ENCODE results near the gene TMCO4.

DNA sequence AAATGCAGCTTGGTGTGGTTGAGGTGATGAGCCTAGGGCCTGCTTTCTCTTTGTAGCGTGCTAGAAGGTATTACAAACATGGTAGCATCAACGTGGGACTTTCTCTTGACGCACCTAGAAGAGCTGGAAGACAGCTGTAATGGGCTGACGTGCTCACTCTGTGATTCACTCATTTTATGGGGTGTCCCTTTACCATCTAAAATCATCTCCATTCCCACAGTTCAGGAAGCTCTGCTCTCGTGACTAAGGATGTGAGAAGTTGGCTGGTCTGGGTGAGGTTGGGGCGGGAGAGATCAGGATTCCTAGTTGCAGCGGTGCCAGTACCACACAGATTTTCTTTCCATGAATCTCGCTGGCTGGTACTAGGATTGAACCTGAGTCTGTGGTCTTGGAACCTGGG is 130.8 kb downstream of the TMCO4 start:
- TF ChIP-seq, protein P1, sequence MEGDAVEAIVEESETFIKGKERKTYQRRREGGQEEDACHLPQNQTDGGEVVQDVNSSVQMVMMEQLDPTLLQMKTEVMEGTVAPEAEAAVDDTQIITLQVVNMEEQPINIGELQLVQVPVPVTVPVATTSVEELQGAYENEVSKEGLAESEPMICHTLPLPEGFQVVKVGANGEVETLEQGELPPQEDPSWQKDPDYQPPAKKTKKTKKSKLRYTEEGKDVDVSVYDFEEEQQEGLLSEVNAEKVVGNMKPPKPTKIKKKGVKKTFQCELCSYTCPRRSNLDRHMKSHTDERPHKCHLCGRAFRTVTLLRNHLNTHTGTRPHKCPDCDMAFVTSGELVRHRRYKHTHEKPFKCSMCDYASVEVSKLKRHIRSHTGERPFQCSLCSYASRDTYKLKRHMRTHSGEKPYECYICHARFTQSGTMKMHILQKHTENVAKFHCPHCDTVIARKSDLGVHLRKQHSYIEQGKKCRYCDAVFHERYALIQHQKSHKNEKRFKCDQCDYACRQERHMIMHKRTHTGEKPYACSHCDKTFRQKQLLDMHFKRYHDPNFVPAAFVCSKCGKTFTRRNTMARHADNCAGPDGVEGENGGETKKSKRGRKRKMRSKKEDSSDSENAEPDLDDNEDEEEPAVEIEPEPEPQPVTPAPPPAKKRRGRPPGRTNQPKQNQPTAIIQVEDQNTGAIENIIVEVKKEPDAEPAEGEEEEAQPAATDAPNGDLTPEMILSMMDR (conservative IDR thresholded peaks at IDR 0.05; ENCODE audit: low read depth, low read length): no peak
- TF ChIP-seq POLR2A (IDR thresholded peaks at IDR 0.05; ENCODE audit: low read depth, low read length) (no peak), NFE2L2 (IDR thresholded peaks at IDR 0.05; ENCODE audit: low read depth, low read length) (no peak), RCOR1 (IDR thresholded peaks at IDR 0.05; ENCODE audit: insufficient replicate concordance, low read length) (no peak), MAZ (IDR thresholded peaks at IDR 0.05; ENCODE audit: borderline replicate concordance, low read depth, low read length) (no peak), CEBPB (IDR thresholded peaks at IDR 0.05; ENCODE audit: low read depth, low read length) (no peak), MAFK (IDR thresholded peaks at IDR 0.05; ENCODE audit: low read depth, low read length) (no peak), RFX5 (IDR thresholded peaks at IDR 0.05; ENCODE audit: low read depth, low read length) (no peak), BHLHE40 (IDR thresholded peaks at IDR 0.05; ENCODE audit: low read depth, low read length) (no peak), RAD21 (IDR thresholded peaks at IDR 0.05; ENCODE audit: low read length) (no peak), SMC3 (IDR thresholded peaks at IDR 0.05; ENCODE audit: low read depth, low read length) (no peak), CHD1 (IDR thresholded peaks at IDR 0.05; ENCODE audit: low read depth, low read length) (no peak)
- TF ChIP-seq, protein P2, sequence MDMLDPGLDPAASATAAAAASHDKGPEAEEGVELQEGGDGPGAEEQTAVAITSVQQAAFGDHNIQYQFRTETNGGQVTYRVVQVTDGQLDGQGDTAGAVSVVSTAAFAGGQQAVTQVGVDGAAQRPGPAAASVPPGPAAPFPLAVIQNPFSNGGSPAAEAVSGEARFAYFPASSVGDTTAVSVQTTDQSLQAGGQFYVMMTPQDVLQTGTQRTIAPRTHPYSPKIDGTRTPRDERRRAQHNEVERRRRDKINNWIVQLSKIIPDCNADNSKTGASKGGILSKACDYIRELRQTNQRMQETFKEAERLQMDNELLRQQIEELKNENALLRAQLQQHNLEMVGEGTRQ (IDR thresholded peaks at IDR 0.05; ENCODE audit: low read depth, low read length): no peak
- TF ChIP-seq, protein P3, sequence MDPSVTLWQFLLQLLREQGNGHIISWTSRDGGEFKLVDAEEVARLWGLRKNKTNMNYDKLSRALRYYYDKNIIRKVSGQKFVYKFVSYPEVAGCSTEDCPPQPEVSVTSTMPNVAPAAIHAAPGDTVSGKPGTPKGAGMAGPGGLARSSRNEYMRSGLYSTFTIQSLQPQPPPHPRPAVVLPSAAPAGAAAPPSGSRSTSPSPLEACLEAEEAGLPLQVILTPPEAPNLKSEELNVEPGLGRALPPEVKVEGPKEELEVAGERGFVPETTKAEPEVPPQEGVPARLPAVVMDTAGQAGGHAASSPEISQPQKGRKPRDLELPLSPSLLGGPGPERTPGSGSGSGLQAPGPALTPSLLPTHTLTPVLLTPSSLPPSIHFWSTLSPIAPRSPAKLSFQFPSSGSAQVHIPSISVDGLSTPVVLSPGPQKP (IDR thresholded peaks at IDR 0.05; ENCODE audit: borderline replicate concordance, low read depth, low read length): no peak
